ENCODE data around the gene POFUT1. TPM values are rescaled to one million over a fixed set of nuclear protein-coding genes. Genes with fewer than 3 reads are reported as not detected.

Gene POFUT1
- total and polyA plus RNA-seq, 2 experiments from 2014 or later: 9.3 to 34.0 TPM

- TF ChIP-seq CTCF (conservative IDR thresholded peaks at IDR 0.05; ENCODE audit: low read depth in 2 of 2) (no peak), ZNF331 (CRISPR knock-in tag; IDR thresholded peaks at IDR 0.05; ENCODE audit: low read depth) (no peak), ZNF114 (CRISPR knock-in tag; IDR thresholded peaks at IDR 0.05) (no peak), POLR2AphosphoS5 (IDR thresholded peaks at IDR 0.05; ENCODE audit: low read depth) (no peak), REST (IDR thresholded peaks at IDR 0.05; ENCODE audit: unreplicated experiment) (no peak), EZH2 (IDR thresholded peaks at IDR 0.05; ENCODE audit: low read depth, unreplicated experiment) (no peak)
These were observed 26.6 kb downstream of the POFUT1 start (continued) for GRCh38 chr20:32234135-32234808.

- H3K4me1 Mint-ChIP-seq: peaks cover 12% of the 10 kb centered on the region
- H3K27ac Mint-ChIP-seq: no peak overlapping the region
- H3K27ac ChIP-seq (ENCODE audit: low read depth): no peak overlapping the region
- no peaks in the 10 kb centered on the region for H3K27me3 ChIP-seq (ENCODE audit: insufficient read depth)
- peaks cover 1% of the 10 kb centered on the region for H3K27me3 Mint-ChIP-seq (ENCODE audit: insufficient read depth, low read depth, poor library complexity)
- peaks cover 42% of the 10 kb centered on the region for H3K36me3 Mint-ChIP-seq (ENCODE audit: low read depth)
- no peak overlapping the region for H3K4me3 Mint-ChIP-seq
- H3K4me1 ChIP-seq (ENCODE audit: insufficient read depth): peaks cover 14% of the 10 kb centered on the region; the same call in 1 of the 2 replicates
- no peak overlapping the region for H3K4me3 ChIP-seq
- H4K20me1 ChIP-seq (replicated peaks; ENCODE audit: insufficient read depth): peaks cover 10% of the 10 kb centered on the region
- H2AFZ ChIP-seq: no peak overlapping the region
- peaks cover 10% of the 10 kb centered on the region; the same call in 1 of the 2 replicates for H3F3A ChIP-seq (replicated peaks; ENCODE audit: low read depth)
- ATAC-seq (no peak), DNase-seq (ENCODE audit: low spot score) (no peak)
- H3K9me2 ChIP-seq (ENCODE audit: insufficient read depth): no peaks in the 10 kb centered on the region
- no peaks in the 10 kb centered on the region for H3K79me2 ChIP-seq (replicated peaks; ENCODE audit: insufficient read depth)
- no peaks in the 10 kb centered on the region for H3K9me3 Mint-ChIP-seq
- H3K36me3 ChIP-seq (ENCODE audit: insufficient read depth): peaks cover 30% of the 10 kb centered on the region
- H3K4me2 ChIP-seq: no peak overlapping the region
- no peak for TF ChIP-seq JUNB (IDR thresholded peaks at IDR 0.05; ENCODE audit: unreplicated experiment)
- TF ChIP-seq EZH2 (IDR thresholded peaks at IDR 0.05; ENCODE audit: low read depth, unreplicated experiment): no peak
- no peak for TF ChIP-seq ZNF462 (CRISPR knock-in tag; IDR thresholded peaks at IDR 0.05)
- TF ChIP-seq CTCF (conservative IDR thresholded peaks at IDR 0.05; ENCODE audit: low read depth in 2 of 2): no peak
These were observed 27.8 kb downstream of the POFUT1 start for GRCh38 chr20:32235331-32236047.

Measured in GM23338 (cell line).